ENCODE results near the gene MYRIP. TPM values are rescaled to one million over a fixed set of nuclear protein-coding genes. Genes with fewer than 3 reads are reported as not detected.

Gene MYRIP
- total RNA-seq, 6 donors from 2014 or later = 0.55 to 4.3 (median 2.1) TPM; not detected in 1

DNA sequence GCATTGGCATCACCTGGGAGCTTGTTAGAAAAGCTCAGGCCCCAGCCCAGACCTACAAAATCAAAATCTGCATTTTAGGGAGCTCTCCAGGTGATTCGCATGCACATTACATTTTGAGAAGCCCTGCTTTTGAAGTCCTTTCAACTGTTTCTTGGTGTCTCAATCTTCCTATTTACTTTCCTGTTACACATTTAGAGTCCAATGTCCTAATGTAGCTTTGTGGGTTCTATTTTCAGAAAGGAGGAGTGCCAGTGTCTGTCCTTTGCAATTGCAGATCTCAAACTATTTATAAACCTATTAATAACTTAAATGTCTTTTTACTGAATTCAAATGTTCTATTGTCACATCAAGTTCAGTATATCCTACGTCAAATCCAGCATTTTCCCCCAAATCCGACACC is 27.8 kb upstream of the MYRIP start:
- 70 to 75% methylated on average over 3 of the region's 3 CpGs for WGBS, 2 donors
- no peaks in the 10 kb centered on the region for H3K4me1 ChIP-seq
- TF ChIP-seq EP300 (IDR thresholded peaks at IDR 0.05) (no peak), POLR2A (IDR thresholded peaks at IDR 0.05) (no peak), POLR2AphosphoS5 (IDR thresholded peaks at IDR 0.05) (no peak)
- TF ChIP-seq, protein P1, sequence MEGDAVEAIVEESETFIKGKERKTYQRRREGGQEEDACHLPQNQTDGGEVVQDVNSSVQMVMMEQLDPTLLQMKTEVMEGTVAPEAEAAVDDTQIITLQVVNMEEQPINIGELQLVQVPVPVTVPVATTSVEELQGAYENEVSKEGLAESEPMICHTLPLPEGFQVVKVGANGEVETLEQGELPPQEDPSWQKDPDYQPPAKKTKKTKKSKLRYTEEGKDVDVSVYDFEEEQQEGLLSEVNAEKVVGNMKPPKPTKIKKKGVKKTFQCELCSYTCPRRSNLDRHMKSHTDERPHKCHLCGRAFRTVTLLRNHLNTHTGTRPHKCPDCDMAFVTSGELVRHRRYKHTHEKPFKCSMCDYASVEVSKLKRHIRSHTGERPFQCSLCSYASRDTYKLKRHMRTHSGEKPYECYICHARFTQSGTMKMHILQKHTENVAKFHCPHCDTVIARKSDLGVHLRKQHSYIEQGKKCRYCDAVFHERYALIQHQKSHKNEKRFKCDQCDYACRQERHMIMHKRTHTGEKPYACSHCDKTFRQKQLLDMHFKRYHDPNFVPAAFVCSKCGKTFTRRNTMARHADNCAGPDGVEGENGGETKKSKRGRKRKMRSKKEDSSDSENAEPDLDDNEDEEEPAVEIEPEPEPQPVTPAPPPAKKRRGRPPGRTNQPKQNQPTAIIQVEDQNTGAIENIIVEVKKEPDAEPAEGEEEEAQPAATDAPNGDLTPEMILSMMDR (IDR thresholded peaks at IDR 0.05) = no peak
- no peaks in the 10 kb centered on the region for H3K36me3 ChIP-seq
- ATAC-seq (ENCODE audit: low FRiP score in 2 of 2) = no peak
- no peaks in the 10 kb centered on the region for H3K27me3 ChIP-seq
- no peak overlapping the region for H3K4me3 ChIP-seq
- H3K27ac ChIP-seq = no peak overlapping the region
- no peak for DNase-seq
- H3K9me3 ChIP-seq = no peaks in the 10 kb centered on the region

DNA sequence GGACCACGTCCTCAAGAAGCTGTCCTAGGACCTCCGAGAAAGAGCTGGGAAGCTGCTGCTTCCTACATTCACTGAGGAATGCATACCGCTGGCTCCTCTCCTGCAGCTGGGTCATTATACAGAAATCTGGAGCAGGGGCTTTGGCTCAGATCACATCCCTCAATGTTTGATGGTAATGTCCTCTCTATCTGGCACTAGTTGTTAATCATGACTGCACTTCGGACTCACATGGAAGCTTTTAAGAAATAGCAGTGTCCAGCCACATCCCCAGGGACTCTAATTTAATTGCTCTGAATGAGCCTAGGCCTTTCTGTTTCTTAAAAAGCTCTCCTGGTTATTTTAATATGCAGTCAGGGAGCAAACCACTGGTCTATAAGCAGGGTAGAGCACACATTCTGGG is 25.7 kb upstream of the MYRIP start:
- TF ChIP-seq POLR2AphosphoS5 (IDR thresholded peaks at IDR 0.05) (no peak), EP300 (IDR thresholded peaks at IDR 0.05) (no peak), POLR2A (IDR thresholded peaks at IDR 0.05) (no peak)
- TF ChIP-seq, protein P1 (IDR thresholded peaks at IDR 0.05) = no peak
- no peak for DNase-seq
- 80 to 84% methylated on average over 4 of the region's 4 CpGs for WGBS, 2 donors

DNA sequence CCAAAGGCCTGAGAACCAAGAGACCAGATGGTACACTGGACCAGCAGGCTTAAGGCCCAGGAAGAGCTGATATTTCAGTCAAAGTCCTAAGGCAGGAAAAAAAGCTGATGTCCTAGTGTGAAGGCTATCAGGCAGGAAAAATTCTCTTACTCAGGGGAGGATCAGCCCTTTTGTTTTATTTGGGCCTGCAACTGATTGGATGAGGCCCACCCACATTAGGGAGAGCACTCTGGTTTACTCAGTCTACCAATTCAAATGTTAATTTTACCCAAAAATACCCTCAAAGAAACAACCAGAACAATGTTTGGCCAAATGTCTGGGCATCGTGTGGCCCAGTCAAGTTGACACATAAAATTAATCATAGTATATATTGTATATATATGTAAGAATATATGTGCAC is 24.5 kb upstream of the MYRIP start:
- Histone ChIP-seq H3K4me3 (no peak overlapping the region), H3K27me3 (no peaks in the 10 kb centered on the region), H3K4me1 (no peaks in the 10 kb centered on the region), H3K36me3 (no peaks in the 10 kb centered on the region), H3K9me3 (no peaks in the 10 kb centered on the region), H3K27ac (no peak overlapping the region)
- ATAC-seq (ENCODE audit: low FRiP score in 2 of 2) (no peak), DNase-seq (no peak)
- TF ChIP-seq POLR2AphosphoS5 (IDR thresholded peaks at IDR 0.05) (no peak), EP300 (IDR thresholded peaks at IDR 0.05) (no peak), POLR2A (IDR thresholded peaks at IDR 0.05) (no peak)
- TF ChIP-seq, protein P1 (IDR thresholded peaks at IDR 0.05) = no peak
- WGBS, 2 donors = 85 to 100% methylated on average over 1 of the region's 1 CpG

More for the DNA sequence above, 25.7 kb upstream of the MYRIP start:
- no peaks in the 10 kb centered on the region for H3K27me3 ChIP-seq
- no peaks in the 10 kb centered on the region for H3K36me3 ChIP-seq
- no peaks in the 10 kb centered on the region for H3K9me3 ChIP-seq
- no peak for ATAC-seq (ENCODE audit: low FRiP score in 2 of 2)
- H3K27ac ChIP-seq = no peak overlapping the region
- H3K4me3 ChIP-seq = no peak overlapping the region
- no peaks in the 10 kb centered on the region for H3K4me1 ChIP-seq

DNA sequence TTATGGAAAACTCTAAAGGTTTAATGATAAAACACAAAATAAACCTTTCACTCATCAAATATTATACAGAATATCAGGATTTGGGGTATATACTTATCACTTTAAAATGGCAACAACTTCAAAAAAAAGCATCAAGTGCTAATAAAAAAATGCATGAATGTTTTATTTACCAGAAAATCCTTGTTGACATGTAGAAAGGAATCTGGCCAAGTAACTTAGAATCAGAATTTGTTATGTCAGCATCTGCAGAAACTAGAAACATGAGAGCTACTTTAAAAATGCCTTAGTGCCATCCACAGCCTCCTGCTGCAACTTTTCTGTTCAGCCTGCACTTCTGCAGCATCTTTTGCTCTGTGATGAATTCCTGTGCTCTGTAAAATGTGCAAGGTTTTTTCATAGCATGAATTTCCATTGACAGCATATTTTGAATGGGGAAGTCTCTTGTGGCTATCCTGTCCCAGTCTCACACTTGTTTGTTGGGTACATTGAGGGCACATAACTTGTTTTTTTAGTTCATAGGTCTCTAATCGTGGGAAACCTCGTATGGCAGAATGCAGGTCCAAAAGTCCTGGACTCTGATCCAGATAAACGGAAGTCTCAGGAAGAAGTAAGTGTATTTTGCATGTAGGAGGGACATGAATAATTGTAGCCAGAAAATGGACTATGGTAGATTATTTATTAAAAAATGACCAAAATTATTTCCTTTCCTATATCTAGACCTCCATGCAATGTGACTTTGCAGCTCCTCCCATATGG is 21.1 kb upstream of the MYRIP start:
- H3K27me3 ChIP-seq = no peaks in the 10 kb centered on the region
- H3K4me1 ChIP-seq = no peaks in the 10 kb centered on the region
- H3K9me3 ChIP-seq = no peaks in the 10 kb centered on the region
- 84 to 88% methylated on average over 3 of the region's 3 CpGs for WGBS, 2 donors
- TF ChIP-seq EP300 (IDR thresholded peaks at IDR 0.05) (no peak), POLR2AphosphoS5 (IDR thresholded peaks at IDR 0.05) (no peak), POLR2A (IDR thresholded peaks at IDR 0.05) (no peak)
- TF ChIP-seq, protein P1 (IDR thresholded peaks at IDR 0.05) = no peak
- H3K36me3 ChIP-seq = no peaks in the 10 kb centered on the region
- no peak overlapping the region for H3K27ac ChIP-seq
- DNase-seq = no peak
- ATAC-seq (ENCODE audit: low FRiP score in 2 of 2) = no peak
- H3K4me3 ChIP-seq = no peak overlapping the region

DNA sequence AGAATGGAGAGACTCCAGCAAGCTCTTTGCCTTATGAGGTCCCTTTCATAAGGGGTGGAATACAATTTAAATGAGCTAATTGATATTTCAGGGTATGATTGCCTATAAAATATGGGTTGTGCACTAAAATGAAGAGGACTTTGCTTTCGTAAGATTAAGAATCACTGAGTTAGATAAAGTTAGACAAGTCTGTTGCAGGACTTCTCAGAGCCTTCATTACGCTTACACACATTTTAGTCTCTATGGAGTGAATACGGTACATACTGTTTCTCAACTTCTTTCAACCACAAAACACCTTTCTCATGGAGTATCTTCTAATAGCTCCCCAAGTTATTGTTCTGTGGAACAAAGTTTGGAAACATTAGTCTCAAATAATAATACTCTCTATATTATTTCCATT is 17.8 kb upstream of the MYRIP start:
- H3K9me3 ChIP-seq = no peaks in the 10 kb centered on the region
- ATAC-seq (ENCODE audit: low FRiP score in 2 of 2) (no peak), DNase-seq (no peak)
- TF ChIP-seq POLR2A (IDR thresholded peaks at IDR 0.05) (no peak), POLR2AphosphoS5 (IDR thresholded peaks at IDR 0.05) (no peak), EP300 (IDR thresholded peaks at IDR 0.05) (no peak)
- TF ChIP-seq, protein P1 (IDR thresholded peaks at IDR 0.05) = no peak
- H3K4me3 ChIP-seq = no peak overlapping the region
- no peaks in the 10 kb centered on the region for H3K36me3 ChIP-seq
- no peak overlapping the region for H3K27ac ChIP-seq
- no peaks in the 10 kb centered on the region for H3K4me1 ChIP-seq
- no peaks in the 10 kb centered on the region for H3K27me3 ChIP-seq
- WGBS, 2 donors = 88 to 91% methylated on average over 3 of the region's 3 CpGs
